IPS-20b (cell line): ENCODE results near the gene RTN4RL1.

ENCODE experiments used
- H3K27ac ChIP-seq: one replicate; pipeline ENCODE4 v1.5.1; 2013; ENCODE audit warnings: low read length
- H3K27me3 ChIP-seq: 2 replicates; pipeline ENCODE4 v1.6.1; 2013; ENCODE audit warnings: mild to moderate bottlenecking, low read length, inconsistent platforms; ENCODE audit not compliant: insufficient read depth
- H3K36me3 ChIP-seq: 2 replicates; pipeline ENCODE4 v1.6.1; 2013; ENCODE audit warnings: low read depth, mild to moderate bottlenecking, inconsistent platforms, low read length, moderate library complexity; ENCODE audit not compliant: insufficient read depth
- H3K4me1 ChIP-seq: 2 replicates; pipeline ENCODE4 v1.6.1; 2013; ENCODE audit warnings: mild to moderate bottlenecking, control low read depth, inconsistent platforms, low read length, moderate library complexity; ENCODE audit not compliant: insufficient read depth
- H3K4me3 ChIP-seq: 2 replicates; pipeline ENCODE4 v1.5.1; 2013; ENCODE audit warnings: mild to moderate bottlenecking, low read length, inconsistent platforms
- H3K9ac ChIP-seq: 2 replicates; pipeline ENCODE4 v1.6.1; 2013; ENCODE audit warnings: low read depth, mild to moderate bottlenecking, inconsistent platforms, low read length, moderate library complexity
- H3K9me3 ChIP-seq: 2 replicates; pipeline ENCODE4 v1.6.1; 2013; ENCODE audit warnings: mild to moderate bottlenecking, low read depth, low read length, inconsistent platforms; ENCODE audit not compliant: insufficient read depth

Gene RTN4RL1

DNA sequence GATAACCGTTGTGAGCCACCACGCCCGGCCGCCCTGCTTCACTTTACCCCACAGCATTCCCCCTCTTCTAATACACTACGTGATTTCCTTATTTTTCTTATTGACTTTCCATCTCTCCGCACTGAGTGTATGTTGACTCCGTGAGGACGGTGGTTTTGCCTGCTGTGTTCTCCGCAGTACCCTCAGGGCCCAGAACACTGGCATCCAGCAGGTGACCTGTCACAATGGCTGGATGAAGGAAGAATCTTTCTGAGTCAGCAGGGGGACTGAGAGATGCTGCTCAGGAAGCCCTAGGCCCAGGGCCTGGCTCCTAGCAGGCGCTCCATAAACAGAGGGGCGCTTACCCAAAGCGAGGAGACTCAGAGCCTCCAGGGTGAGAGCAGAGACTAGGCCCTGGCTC is 79.5 kb downstream of the RTN4RL1 start:
- Histone ChIP-seq H3K27ac (no peak overlapping the region), H3K4me1 (no peaks in the 10 kb centered on the region), H3K36me3 (no peaks in the 10 kb centered on the region), H3K4me3 (no peak overlapping the region), H3K9ac (no peak overlapping the region), H3K27me3 (no peaks in the 10 kb centered on the region), H3K9me3 (no peaks in the 10 kb centered on the region)

DNA sequence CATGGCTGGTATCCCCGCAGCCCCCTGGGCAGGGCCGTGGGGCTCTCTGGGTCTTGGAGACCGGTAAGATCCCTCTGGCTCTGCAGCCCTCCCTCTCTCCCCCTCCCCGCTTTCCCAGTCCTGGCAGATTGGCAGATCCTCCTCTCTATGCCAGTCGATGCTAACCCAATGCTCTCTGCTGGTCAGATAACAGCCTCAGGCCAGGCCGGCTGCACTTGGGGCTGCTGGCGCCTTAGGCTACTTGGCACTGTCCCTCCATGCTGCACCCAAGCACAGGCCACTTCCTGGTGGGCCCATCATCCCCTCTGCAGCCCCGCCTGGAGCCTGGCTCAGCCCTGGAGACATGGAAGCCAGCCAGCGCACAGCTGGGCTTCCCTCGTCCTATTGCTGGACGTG is 81.7 kb downstream of the RTN4RL1 start:
- Histone ChIP-seq H3K9me3 (no peaks in the 10 kb centered on the region), H3K4me3 (no peak overlapping the region), H3K27ac (no peak overlapping the region), H3K27me3 (no peaks in the 10 kb centered on the region), H3K36me3 (no peaks in the 10 kb centered on the region), H3K4me1 (no peaks in the 10 kb centered on the region), H3K9ac (no peak overlapping the region)

DNA sequence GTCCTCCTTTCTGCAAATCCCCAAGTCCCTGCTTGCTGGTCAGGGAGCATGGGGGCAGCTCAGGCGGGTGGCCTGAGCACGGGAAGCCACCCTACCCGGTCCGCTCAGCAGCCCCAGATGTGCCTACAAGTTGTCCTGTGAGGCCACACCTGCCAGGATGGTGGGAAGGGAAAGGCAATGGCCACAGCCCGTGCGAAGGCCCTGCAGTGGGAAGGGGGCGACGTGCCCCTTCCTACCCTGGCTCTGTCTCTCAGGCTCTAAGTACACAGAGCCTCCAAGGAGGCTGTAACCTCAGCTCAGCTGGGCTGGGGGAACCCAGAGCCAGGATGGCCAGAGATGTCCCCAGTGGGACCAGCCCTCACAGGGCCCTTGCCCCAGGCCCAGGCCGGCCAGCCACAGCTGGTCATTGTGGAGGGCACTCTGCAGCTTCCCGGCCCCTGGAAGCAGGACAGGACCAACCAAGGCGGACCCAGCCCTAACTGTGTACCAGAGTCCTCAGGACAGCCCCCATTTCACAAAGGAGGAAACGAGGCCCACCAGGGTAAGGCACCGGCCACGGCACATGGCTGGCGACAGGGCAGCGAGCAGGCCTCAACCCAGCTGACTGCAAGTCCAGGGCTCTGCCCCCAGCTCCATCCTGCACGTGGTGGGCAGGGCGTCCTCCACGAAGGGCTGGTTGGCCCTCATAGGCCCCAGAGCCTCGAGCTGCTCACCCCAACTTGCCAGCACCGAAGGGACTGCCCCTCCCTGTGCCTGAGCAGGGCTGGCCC is 82.3 kb downstream of the RTN4RL1 start:
- H3K27ac ChIP-seq, result no peak overlapping the region
- no peaks in the 10 kb centered on the region for H3K4me1 ChIP-seq
- no peak overlapping the region for H3K4me3 ChIP-seq
- H3K9me3 ChIP-seq, result no peaks in the 10 kb centered on the region
- no peaks in the 10 kb centered on the region for H3K36me3 ChIP-seq
- H3K9ac ChIP-seq, result no peak overlapping the region
- no peaks in the 10 kb centered on the region for H3K27me3 ChIP-seq

DNA sequence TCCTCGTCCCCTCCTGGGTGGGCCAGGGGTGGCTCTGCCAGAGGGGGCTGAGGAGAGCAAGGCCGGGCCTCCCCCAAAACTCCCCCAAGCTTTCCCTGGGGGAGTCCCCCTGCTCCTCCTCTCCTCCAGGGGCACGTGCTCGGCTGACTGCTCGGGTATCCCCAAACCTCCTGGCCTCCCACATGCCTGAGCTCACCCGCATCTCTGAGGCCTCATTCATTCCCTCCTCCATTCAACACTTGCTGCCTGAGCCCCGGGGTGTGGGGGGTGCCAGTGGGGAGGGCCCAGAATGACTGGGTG is 83.1 kb downstream of the RTN4RL1 start:
- no peaks in the 10 kb centered on the region for H3K4me1 ChIP-seq
- H3K9me3 ChIP-seq, result no peaks in the 10 kb centered on the region
- H3K4me3 ChIP-seq, result no peak overlapping the region
- H3K36me3 ChIP-seq, result no peaks in the 10 kb centered on the region
- H3K9ac ChIP-seq, result no peak overlapping the region
- H3K27ac ChIP-seq, result no peak overlapping the region
- H3K27me3 ChIP-seq, result no peaks in the 10 kb centered on the region

DNA sequence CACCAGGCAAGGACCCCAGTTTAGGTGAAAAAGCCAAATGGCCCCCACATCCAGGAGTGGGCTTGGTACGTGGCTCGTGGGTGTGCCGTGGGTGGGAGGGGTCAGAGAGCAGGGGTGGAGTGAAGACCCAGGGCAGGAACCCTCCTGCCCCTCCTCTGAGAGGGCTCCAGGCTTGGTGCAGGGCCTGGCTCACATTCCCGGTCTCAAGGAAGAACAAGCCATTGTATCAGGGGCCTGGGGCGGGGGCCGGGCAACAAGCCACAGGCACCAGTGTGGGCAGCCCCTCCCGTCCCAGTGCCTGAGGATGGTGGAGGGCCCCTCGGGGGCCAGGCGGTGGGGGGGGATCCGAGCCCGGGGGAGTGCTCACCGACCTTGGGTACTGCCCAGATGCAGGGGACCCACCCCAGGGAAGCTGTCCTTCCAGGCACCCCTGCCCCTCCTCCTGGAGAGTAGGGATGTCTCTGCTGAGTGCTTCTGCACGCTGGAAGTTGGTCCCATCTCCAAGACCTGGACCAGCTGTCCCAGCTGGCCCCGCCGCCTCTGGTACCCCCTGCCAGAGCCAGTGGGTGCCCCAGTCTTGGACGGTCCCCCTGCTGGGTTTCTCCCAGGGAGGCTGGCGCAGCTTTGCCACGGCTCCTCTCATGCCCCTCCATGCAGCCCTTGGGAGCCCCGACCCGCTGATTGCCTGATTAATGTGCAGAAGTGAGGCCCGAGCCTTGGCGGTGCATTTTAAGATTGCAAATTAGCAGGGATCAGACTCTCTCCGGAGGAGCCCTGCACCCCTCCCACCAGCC is 83.7 kb downstream of the RTN4RL1 start:
- no peaks in the 10 kb centered on the region for H3K4me1 ChIP-seq
- H3K27me3 ChIP-seq, result no peaks in the 10 kb centered on the region
- no peak overlapping the region for H3K9ac ChIP-seq
- H3K4me3 ChIP-seq, result no peak overlapping the region
- no peaks in the 10 kb centered on the region for H3K9me3 ChIP-seq
- no peak overlapping the region for H3K27ac ChIP-seq
- no peaks in the 10 kb centered on the region for H3K36me3 ChIP-seq

DNA sequence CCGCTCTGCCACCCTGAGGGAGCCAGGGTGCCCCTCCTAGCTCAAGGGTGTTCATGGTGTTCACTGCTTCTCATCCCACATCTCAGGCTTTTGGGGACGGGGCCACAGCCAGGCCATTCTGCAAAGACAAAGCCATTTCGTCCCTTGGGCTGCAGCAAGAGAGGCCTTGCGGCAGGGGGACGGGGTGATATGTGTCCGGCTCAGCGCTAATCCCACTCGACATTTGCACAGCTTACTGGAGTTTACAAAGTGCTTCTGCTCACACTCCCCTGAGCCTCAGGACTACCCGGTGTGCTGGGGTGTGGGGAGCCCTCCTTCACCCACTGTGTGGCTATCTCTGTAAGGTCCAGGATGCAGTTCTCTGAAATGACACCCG is 84.3 kb downstream of the RTN4RL1 start:
- no peaks in the 10 kb centered on the region for H3K27me3 ChIP-seq
- H3K27ac ChIP-seq, result no peak overlapping the region
- no peaks in the 10 kb centered on the region for H3K36me3 ChIP-seq
- no peaks in the 10 kb centered on the region for H3K9me3 ChIP-seq
- H3K4me3 ChIP-seq, result no peak overlapping the region
- H3K9ac ChIP-seq, result no peak overlapping the region
- H3K4me1 ChIP-seq, result no peaks in the 10 kb centered on the region

DNA sequence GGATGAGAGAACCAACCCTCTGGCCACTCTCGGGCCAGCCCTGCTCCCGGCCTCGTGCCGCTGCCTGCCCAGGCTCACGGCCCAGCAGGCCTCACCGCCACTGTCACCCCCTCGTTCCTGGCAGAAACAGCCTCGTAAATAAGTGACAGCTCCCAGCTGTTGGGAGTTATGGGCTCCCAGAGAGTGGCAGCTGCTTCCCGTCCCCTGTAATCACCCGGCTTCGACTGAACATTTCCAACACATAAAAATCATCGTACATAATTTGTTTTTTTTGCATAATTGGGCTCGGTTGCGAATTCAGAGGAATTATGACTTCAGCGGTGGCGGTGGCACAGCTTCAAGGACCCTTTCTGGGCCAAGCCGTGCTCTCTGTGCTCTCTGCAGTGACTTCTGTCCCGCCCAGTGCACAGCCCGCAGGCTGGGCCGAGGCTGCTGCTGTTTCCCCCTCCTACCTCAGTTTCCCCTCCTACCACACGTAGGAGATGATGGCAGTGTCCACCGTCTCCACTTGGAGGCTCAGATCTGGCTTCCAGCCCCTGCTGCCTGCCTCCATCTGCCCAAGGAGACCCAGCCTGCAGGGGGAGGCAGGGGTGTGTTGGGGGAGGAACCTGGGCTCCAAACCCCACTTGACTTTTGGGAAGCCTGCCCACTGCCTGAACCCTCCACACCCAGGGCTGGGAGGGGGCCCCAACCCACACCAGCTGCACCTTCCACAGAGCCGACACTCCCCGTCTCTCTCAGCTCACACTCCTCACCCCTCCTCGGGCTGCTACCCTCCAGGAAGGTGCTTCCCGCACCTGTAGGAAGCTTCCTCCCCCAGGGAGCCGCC is 84.9 kb downstream of the RTN4RL1 start:
- no peaks in the 10 kb centered on the region for H3K4me1 ChIP-seq
- no peaks in the 10 kb centered on the region for H3K36me3 ChIP-seq
- H3K4me3 ChIP-seq, result no peak overlapping the region
- no peaks in the 10 kb centered on the region for H3K9me3 ChIP-seq
- no peak overlapping the region for H3K9ac ChIP-seq
- H3K27ac ChIP-seq, result no peak overlapping the region
- H3K27me3 ChIP-seq, result no peaks in the 10 kb centered on the region

DNA sequence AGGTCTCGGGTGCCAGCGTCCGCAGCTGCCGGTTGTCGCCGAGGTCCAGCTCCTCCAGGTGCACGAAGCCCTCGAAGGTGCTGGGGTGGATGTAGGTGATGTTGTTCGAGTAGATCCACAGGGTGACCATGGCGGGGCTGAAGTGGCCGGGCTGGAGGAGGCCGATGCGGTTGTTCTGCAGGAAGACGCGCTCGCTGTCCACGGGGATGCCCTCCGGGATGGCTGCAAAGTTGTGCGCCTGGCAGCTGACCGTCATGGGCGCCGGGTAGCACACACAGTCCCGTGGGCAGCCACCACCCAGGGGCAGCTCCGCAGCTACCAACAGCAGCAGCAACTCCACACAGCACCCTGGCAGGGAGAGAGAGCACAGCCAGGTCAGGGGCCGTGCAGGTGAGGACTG is 87.7 kb downstream of the RTN4RL1 start:
- Histone ChIP-seq H3K36me3 (no peaks in the 10 kb centered on the region), H3K27ac (no peak overlapping the region), H3K9ac (no peak overlapping the region), H3K4me3 (no peak overlapping the region), H3K27me3 (peaks cover 7% of the 10 kb centered on the region), H3K9me3 (no peaks in the 10 kb centered on the region), H3K4me1 (no peaks in the 10 kb centered on the region)

DNA sequence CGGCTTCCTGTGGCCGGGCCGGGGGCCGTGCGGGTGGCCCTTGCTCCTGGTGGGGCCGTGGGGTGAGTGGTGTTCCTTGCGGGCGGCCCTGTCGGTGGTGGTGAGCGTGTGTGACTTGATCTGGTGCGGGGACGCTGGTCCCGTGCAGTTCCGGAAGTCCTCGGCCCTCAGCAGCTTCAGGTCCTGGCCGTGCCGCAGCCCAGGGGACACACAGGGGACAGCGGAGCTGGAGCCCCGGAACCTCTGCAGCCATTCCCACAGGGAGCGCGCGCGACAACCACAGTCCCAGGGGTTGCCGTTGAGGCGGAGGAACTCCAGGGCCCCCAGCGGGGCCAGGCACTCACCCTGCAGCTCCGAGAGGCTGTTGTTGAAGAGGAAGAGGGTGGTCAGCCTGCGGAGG is 88.4 kb downstream of the RTN4RL1 start:
- Histone ChIP-seq H3K9ac (no peak overlapping the region), H3K4me1 (no peaks in the 10 kb centered on the region), H3K9me3 (no peaks in the 10 kb centered on the region), H3K27me3 (peaks cover 7% of the 10 kb centered on the region), H3K4me3 (no peak overlapping the region), H3K27ac (no peak overlapping the region), H3K36me3 (no peaks in the 10 kb centered on the region)

DNA sequence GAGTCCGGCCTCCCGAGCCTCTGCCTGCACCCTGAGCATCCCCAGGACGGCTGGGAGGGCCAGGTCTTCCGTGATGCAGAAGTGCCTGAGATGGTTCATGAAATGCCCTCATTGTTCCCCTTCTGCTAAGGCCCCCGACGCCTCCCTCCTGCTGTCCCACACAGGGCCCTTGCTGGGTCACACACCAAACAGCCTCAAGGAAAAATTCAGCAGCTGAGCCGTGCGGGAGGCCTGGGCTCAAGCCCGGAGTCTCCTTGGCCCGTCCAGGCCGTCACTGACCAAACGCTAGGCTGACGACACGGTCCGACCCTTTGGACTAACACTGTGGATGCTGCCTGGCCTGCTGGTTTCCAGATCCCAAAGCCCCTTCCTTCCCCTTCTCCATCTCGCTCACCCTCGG is 90.2 kb downstream of the RTN4RL1 start:
- Histone ChIP-seq H3K9me3 (no peaks in the 10 kb centered on the region), H3K4me1 (no peaks in the 10 kb centered on the region), H3K27me3 (peaks cover 7% of the 10 kb centered on the region), H3K4me3 (no peak overlapping the region), H3K9ac (no peak overlapping the region), H3K27ac (no peak overlapping the region), H3K36me3 (no peaks in the 10 kb centered on the region)

DNA sequence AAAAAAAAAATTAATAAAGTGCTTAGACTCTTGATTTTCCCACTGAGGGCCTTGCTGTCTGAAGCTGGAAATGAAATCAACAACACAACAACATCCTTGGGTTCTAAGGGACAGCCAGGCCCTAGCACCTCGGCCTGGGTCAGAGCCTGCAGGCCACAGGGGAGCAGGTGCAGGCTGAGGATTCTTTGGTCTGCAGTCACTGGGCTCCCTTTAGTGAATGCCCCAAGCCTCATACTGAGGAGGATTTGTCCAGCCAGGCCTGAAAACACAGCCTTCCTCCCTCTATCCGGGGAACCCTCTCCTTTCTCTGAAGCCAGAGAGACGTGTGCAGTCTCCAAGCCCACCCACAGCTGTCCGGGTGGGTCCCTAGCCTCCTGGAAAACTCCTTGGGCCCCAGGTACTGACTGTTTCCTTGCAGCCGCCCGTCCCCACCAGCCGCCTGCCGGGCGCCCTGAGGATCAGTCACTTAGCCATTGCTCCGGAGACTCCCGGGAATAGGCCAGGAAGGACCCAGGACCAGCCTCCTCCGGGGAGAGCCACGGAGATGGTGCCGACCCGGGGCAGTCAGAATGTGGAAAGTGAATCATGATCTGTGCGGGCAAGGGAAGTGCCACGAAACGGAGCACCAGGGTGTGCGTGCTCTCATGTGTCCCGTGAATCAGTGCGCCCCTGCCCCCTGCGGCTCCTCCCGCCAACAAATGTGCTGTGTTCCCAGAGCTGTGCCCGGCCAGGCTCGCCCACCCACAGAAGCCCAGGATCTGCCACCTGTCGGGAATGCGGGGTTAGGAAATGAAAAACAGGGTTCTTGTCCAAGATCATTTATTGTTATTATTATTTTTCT is 91.0 kb downstream of the RTN4RL1 start:
- Histone ChIP-seq H3K27me3 (peaks cover 7% of the 10 kb centered on the region), H3K4me3 (no peak overlapping the region), H3K36me3 (no peaks in the 10 kb centered on the region)

More for the DNA sequence above, 91.0 kb downstream of the RTN4RL1 start:
- no peak overlapping the region for H3K9ac ChIP-seq
- no peak overlapping the region for H3K27ac ChIP-seq
- H3K4me1 ChIP-seq, result no peaks in the 10 kb centered on the region
- H3K9me3 ChIP-seq, result no peaks in the 10 kb centered on the region
